ENCODE results near the gene FAM174C.
A peak's percentile ranks its signal among the peaks of the same experiment; 100 is the strongest.

The FAM174C gene

GRCh38 chr19:1273263-1274041, 1.9 kb upstream of the FAM174C start:
- no peak overlapping the region for H3K4me3 ChIP-seq (replicated peaks in 1 of 2; ENCODE audit: low read depth in 2 of 2, low read length in 2 of 2)
- TF ChIP-seq CTCF (IDR thresholded peaks at IDR 0.05; ENCODE audit: low read depth, low read length): no peak
- DNase-seq (ENCODE audit: low read depth in 2 of 2): peak in 1 of 2 donors; percentile 18

- peak in 1 of 2 donors; percentile 3 for DNase-seq (ENCODE audit: low read depth in 2 of 2)
- no peak for TF ChIP-seq CTCF (IDR thresholded peaks at IDR 0.05; ENCODE audit: low read depth, low read length)
- H3K4me3 ChIP-seq (replicated peaks in 1 of 2; ENCODE audit: low read depth in 2 of 2, low read length in 2 of 2): peak overlapping the region in 1 of 2 donors; percentile 47
Observed at GRCh38 chr19:1274081-1274851, 1.1 kb upstream of the FAM174C start.

- peak overlapping the region; percentile 26 to 47 for H3K4me3 ChIP-seq (replicated peaks in 1 of 2; ENCODE audit: low read depth in 2 of 2, low read length in 2 of 2)
- TF ChIP-seq CTCF (IDR thresholded peaks at IDR 0.05; ENCODE audit: low read depth, low read length): no peak
- no peak for DNase-seq (ENCODE audit: low read depth in 2 of 2)
Observed at GRCh38 chr19:1274852-1275259, 474 bp upstream of the FAM174C start.

GRCh38 chr19:1275976-1276627, 772 bp downstream of the FAM174C start:
- no peak for DNase-seq (ENCODE audit: low read depth in 2 of 2)
- TF ChIP-seq CTCF (IDR thresholded peaks at IDR 0.05; ENCODE audit: low read depth, low read length): no peak
- H3K4me3 ChIP-seq (replicated peaks in 1 of 2; ENCODE audit: low read depth in 2 of 2, low read length in 2 of 2): peak overlapping the region; percentile 66 to 71

GRCh38 chr19:1276628-1277022, 1.3 kb downstream of the FAM174C start:
- H3K4me3 ChIP-seq (replicated peaks in 1 of 2; ENCODE audit: low read depth in 2 of 2, low read length in 2 of 2): peak overlapping the region; percentile 66 to 71
- DNase-seq (ENCODE audit: low read depth in 2 of 2): no peak
- no peak for TF ChIP-seq CTCF (IDR thresholded peaks at IDR 0.05; ENCODE audit: low read depth, low read length)

GRCh38 chr19:1277061-1277460, 1.7 kb downstream of the FAM174C start:
- no peak overlapping the region for H3K4me3 ChIP-seq (replicated peaks in 1 of 2; ENCODE audit: low read depth in 2 of 2, low read length in 2 of 2)
- TF ChIP-seq CTCF (IDR thresholded peaks at IDR 0.05; ENCODE audit: low read depth, low read length): no peak

More at GRCh38 chr19:1277061-1277460, 1.7 kb downstream of the FAM174C start:
- no peak for DNase-seq (ENCODE audit: low read depth in 2 of 2)

All from cardiac fibroblast (primary cell).